ENCODE measurements around the gene USP34. TPM values are rescaled to one million over a fixed set of nuclear protein-coding genes. Genes with fewer than 3 reads are reported as not detected.

Gene USP34
- total and polyA plus RNA-seq, 7 experiments from 2014 or later: 15.3 to 186 (median 164) TPM

- Mint-ChIP-seq H3K27me3 (no peaks in the 10 kb centered on the region), H3K9me3 (peaks cover 0 to 4% (median 0%) of the 10 kb centered on the region in 11 donors), H3K36me3 (peaks cover 6 to 47% (median 34%) of the 10 kb centered on the region in 5 donors), H3K4me1 (peaks cover 23 to 79% (median 73%) of the 10 kb centered on the region in 7 donors), H3K27ac (no peak overlapping the region), H3K4me3 (no peak overlapping the region)
- ChIA-PET CTCF (no interaction called here), POLR2A (no interaction called here)
- ATAC-seq (no peak), DNase-seq (no peak)
- H3K36me3 ChIP-seq (ENCODE audit: control insufficient read depth in 2 of 3, insufficient read depth in 3 of 3, low read length in 3 of 3): peaks cover 0 to 13% (median 5%) of the 10 kb centered on the region in 3 experiments
- H3K4me1 ChIP-seq (ENCODE audit: control insufficient read depth in 2 of 2, insufficient read depth in 2 of 2, low read length in 2 of 2): peaks cover 0 to 3% of the 10 kb centered on the region in 2 donors
- H3K9me3 ChIP-seq (ENCODE audit: control insufficient read depth in 2 of 3, low read length in 3 of 3): no peaks in the 10 kb centered on the region
- intact Hi-C loops (cut with micrococcal nuclease): no loop called here
- H3K4me3 ChIP-seq (ENCODE audit: low read length): no peak overlapping the region
- H3K27ac ChIP-seq (ENCODE audit: low read depth, low read length): no peak overlapping the region
- H3K27me3 ChIP-seq (ENCODE audit: control insufficient read depth in 2 of 2, insufficient read depth in 2 of 2, low read length in 2 of 2): no peaks in the 10 kb centered on the region
Observed at GRCh38 chr2:61362873-61363272, 108.0 kb downstream of the USP34 start.

DNA sequence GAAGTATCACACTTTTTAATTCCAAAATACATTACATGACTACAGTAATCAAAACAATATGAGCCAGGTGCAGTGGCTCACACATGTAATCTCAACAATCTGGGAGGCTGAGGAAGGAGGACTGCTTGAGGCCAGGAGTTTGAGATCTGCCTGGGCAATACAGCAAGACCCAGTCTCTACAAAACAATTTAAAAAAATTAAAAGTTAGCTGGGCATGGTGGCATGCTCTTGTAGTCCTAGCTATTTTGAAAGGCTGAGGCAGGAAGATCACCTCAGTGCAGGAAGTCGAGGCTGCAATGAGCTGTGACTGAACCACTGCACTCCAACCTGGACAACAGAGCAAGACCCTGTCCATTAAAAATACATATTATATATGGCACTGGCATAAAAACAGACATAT is 109.8 kb downstream of the USP34 start:
- Histone ChIP-seq H3K27ac (ENCODE audit: low read depth, low read length) (no peak overlapping the region), H3K4me3 (ENCODE audit: low read length) (no peak overlapping the region), H3K36me3 (ENCODE audit: control insufficient read depth in 2 of 3, insufficient read depth in 3 of 3, low read length in 3 of 3) (peaks cover 0 to under 1% (median 0%) of the 10 kb centered on the region in 3 experiments), H3K9me3 (ENCODE audit: control insufficient read depth in 2 of 3, low read length in 3 of 3) (no peaks in the 10 kb centered on the region), H3K27me3 (ENCODE audit: control insufficient read depth in 2 of 2, insufficient read depth in 2 of 2, low read length in 2 of 2) (no peaks in the 10 kb centered on the region), H3K4me1 (ENCODE audit: control insufficient read depth in 2 of 2, insufficient read depth in 2 of 2, low read length in 2 of 2) (peaks cover 0 to 3% of the 10 kb centered on the region in 2 donors)
- ChIA-PET CTCF (interaction anchor here (0.6 to 0.7 kb wide), 2 partner anchors 58 to 106 kb away, joined by 3 to 5 read pairs; no protein-coding TSS in a partner anchor), POLR2A (no interaction called here)
- H3K27ac Mint-ChIP-seq: peak overlapping the region in 2 of 9 donors; percentile 47 to 55
- peak overlapping the region in 1 of 10 donors; percentile 8 for H3K4me3 Mint-ChIP-seq
- H3K27me3 Mint-ChIP-seq: no peaks in the 10 kb centered on the region
- peaks cover 31 to 83% (median 70%) of the 10 kb centered on the region in 7 donors for H3K4me1 Mint-ChIP-seq
- DNase-seq (no peak), ATAC-seq (no peak)
- intact Hi-C loops (cut with micrococcal nuclease): no loop called here
- H3K36me3 Mint-ChIP-seq: peaks cover 6 to 54% (median 37%) of the 10 kb centered on the region in 5 donors
- H3K9me3 Mint-ChIP-seq: peaks cover 0 to 4% (median 0%) of the 10 kb centered on the region in 11 donors

DNA sequence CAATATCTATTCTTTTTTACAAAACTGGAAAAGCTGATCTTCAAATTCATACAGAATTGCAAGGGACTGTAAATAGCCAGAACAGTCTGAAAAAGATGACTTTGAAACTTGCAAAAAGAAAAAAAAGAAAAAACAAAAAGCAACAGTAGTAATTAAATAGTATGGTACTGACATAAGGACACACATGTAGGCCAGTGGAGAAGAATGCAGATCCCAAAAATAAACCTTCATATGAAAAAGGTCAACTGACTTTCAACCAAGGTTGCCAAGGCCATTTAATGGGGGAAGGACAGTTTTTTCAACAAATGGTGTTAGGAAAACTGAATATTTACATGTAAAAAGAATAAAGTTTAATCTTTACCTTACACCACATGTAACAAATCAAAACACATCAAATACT is 111.8 kb downstream of the USP34 start:
- Histone ChIP-seq H3K36me3 (ENCODE audit: control insufficient read depth in 2 of 3, insufficient read depth in 3 of 3, low read length in 3 of 3) (peaks cover 0 to 10% (median 0%) of the 10 kb centered on the region in 3 experiments), H3K4me1 (ENCODE audit: control insufficient read depth in 2 of 2, insufficient read depth in 2 of 2, low read length in 2 of 2) (peaks cover 0 to 3% of the 10 kb centered on the region in 2 donors), H3K4me3 (ENCODE audit: low read length) (no peak overlapping the region), H3K9me3 (ENCODE audit: control insufficient read depth in 2 of 3, low read length in 3 of 3) (peaks cover 0 to 7% (median 0%) of the 10 kb centered on the region in 3 experiments), H3K27ac (ENCODE audit: low read depth, low read length) (no peak overlapping the region), H3K27me3 (ENCODE audit: control insufficient read depth in 2 of 2, insufficient read depth in 2 of 2, low read length in 2 of 2) (no peaks in the 10 kb centered on the region)
- ChIA-PET CTCF (no interaction called here), POLR2A (interaction anchor here (0.5 kb wide), 1 partner anchor 70 kb away, joined by 4 read pairs; no protein-coding TSS in a partner anchor)
- intact Hi-C loops (cut with micrococcal nuclease): loop anchor here in 1 of 2 donors (2.0 kb wide), 1 partner anchor 14 kb away; no protein-coding TSS in a partner anchor
- Mint-ChIP-seq H3K9me3 (peaks cover 0 to 11% (median 1%) of the 10 kb centered on the region in 11 donors), H3K4me3 (peak overlapping the region in 2 of 10 donors; percentile 10 to 51), H3K27ac (no peak overlapping the region), H3K36me3 (peaks cover 13 to 72% (median 54%) of the 10 kb centered on the region in 5 donors), H3K27me3 (no peaks in the 10 kb centered on the region), H3K4me1 (peaks cover 25 to 77% (median 71%) of the 10 kb centered on the region in 7 donors)
- DNase-seq: no peak
- ATAC-seq: no peak

DNA sequence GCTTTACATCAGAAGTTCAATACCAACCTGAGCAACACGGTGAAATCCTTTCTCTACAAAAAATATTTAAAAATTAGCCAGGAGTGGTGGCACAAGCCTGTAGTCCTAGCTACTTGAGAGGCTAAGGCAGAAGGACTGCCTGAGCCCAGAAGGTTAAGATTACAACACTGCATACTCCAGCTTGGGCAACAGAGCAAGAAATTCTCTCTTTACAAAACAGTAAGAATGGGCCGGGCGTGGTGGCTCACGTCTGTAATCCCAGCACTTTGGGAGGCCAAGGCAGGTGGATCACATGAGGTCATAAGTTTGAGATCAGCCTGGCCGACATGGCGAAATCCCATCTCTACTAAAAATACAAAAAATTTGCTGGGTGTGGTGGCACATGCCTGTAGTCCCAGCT is 113.2 kb downstream of the USP34 start:
- no peaks in the 10 kb centered on the region for H3K27me3 ChIP-seq (ENCODE audit: control insufficient read depth in 2 of 2, insufficient read depth in 2 of 2, low read length in 2 of 2)
- peaks cover 0 to 3% of the 10 kb centered on the region in 2 donors for H3K4me1 ChIP-seq (ENCODE audit: control insufficient read depth in 2 of 2, insufficient read depth in 2 of 2, low read length in 2 of 2)
- H3K36me3 Mint-ChIP-seq: peaks cover 15 to 71% (median 55%) of the 10 kb centered on the region in 5 donors
- POLR2A ChIA-PET: interaction anchor here (0.9 kb wide), 1 partner anchor 181 kb away, joined by 3 read pairs; the partner anchor contains the start of gene XPO1
- ATAC-seq (no peak), DNase-seq (no peak)
- H3K4me3 ChIP-seq (ENCODE audit: low read length): no peak overlapping the region
- peaks cover 0 to 20% (median 7%) of the 10 kb centered on the region in 11 donors for H3K9me3 Mint-ChIP-seq
- no peak overlapping the region for H3K27ac ChIP-seq (ENCODE audit: low read depth, low read length)
- peaks cover 27 to 73% (median 68%) of the 10 kb centered on the region in 7 donors for H3K4me1 Mint-ChIP-seq
- no peak overlapping the region for H3K4me3 Mint-ChIP-seq
- H3K9me3 ChIP-seq (ENCODE audit: control insufficient read depth in 2 of 3, low read length in 3 of 3): peaks cover 0 to 11% (median 0%) of the 10 kb centered on the region in 3 experiments
- H3K36me3 ChIP-seq (ENCODE audit: control insufficient read depth in 2 of 3, insufficient read depth in 3 of 3, low read length in 3 of 3): peaks cover 0 to 17% (median 0%) of the 10 kb centered on the region in 3 experiments
- no peaks in the 10 kb centered on the region for H3K27me3 Mint-ChIP-seq
- CTCF ChIA-PET: interaction anchor here (0.6 kb wide), 1 partner anchor 436 kb away, joined by 3 read pairs; no protein-coding TSS in a partner anchor
- peak overlapping the region in 4 of 9 donors; percentile 28 to 72 (median 56) for H3K27ac Mint-ChIP-seq
- intact Hi-C loops (cut with micrococcal nuclease): loop anchor here in 1 of 2 donors (2.0 kb wide), 1 partner anchor 13 kb away; no protein-coding TSS in a partner anchor

DNA sequence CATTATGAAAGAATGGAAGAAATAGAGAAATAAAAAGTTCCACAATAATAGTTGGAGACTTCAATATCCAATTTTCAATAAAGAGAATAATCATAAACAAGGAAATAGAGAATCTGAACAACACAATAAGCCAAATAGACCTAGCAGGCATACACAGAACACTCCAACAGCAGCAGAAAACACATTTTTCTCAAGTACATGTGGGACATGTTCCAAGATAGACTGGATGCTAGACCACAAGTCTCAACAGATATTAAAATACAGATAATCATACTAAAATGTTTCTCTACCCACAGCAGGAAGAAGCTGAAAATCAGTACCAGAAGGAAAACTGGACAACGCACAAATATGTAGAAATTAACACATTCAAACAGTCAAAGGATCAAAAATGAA is 113.9 kb downstream of the USP34 start:
- Mint-ChIP-seq H3K4me3 (peak overlapping the region in 3 of 10 donors; percentile 16 to 39 (median 37)), H3K9me3 (peaks cover 0 to 21% (median 7%) of the 10 kb centered on the region in 11 donors), H3K27me3 (no peaks in the 10 kb centered on the region), H3K4me1 (peaks cover 23 to 71% (median 65%) of the 10 kb centered on the region in 7 donors), H3K27ac (peak overlapping the region in 2 of 9 donors; percentile 46 to 66), H3K36me3 (peaks cover 17 to 68% (median 52%) of the 10 kb centered on the region in 5 donors)
- Histone ChIP-seq H3K27me3 (ENCODE audit: control insufficient read depth in 2 of 2, insufficient read depth in 2 of 2, low read length in 2 of 2) (no peaks in the 10 kb centered on the region), H3K36me3 (ENCODE audit: control insufficient read depth in 2 of 3, insufficient read depth in 3 of 3, low read length in 3 of 3) (peaks cover 0 to 17% (median 0%) of the 10 kb centered on the region in 3 experiments), H3K4me3 (ENCODE audit: low read length) (no peak overlapping the region), H3K9me3 (ENCODE audit: control insufficient read depth in 2 of 3, low read length in 3 of 3) (peaks cover 0 to 11% (median 0%) of the 10 kb centered on the region in 3 experiments), H3K27ac (ENCODE audit: low read depth, low read length) (no peak overlapping the region), H3K4me1 (ENCODE audit: control insufficient read depth in 2 of 2, insufficient read depth in 2 of 2, low read length in 2 of 2) (no peaks in the 10 kb centered on the region)
- no peak for ATAC-seq
- intact Hi-C loops (cut with micrococcal nuclease): no loop called here
- ChIA-PET POLR2A (no interaction called here), CTCF (no interaction called here)
- no peak for DNase-seq

DNA sequence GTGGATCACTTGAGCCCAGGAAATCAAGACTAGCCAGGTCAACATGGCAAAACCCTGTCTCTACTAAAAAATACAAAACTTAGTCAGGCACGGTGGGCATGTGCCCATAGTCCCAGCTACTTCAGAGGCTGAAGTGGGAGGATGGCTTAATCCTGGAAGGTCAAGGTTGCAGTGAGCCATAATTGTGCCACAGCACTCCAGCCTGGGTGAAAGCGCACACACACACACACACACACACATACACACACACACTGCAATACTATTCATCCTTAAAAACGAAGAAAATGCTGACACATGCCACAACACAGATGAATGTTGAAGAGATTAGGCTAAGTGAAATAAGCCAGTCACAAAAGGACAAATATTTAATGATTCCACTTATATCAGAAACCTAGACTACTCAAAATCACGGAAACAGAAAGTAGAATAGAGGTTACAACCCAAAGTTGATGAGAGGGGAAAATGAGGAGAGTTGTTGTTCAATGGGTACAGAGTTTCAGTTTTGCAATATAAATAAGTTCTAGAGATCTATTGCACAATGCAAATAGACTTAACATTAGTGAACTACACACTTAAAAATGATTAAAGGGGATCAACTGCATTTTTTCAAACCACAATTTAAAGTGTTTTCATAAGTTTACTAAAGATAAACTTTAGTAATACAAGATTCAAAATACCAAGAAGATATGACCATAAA is 114.5 kb downstream of the USP34 start:
- no peaks in the 10 kb centered on the region for H3K27me3 ChIP-seq (ENCODE audit: control insufficient read depth in 2 of 2, insufficient read depth in 2 of 2, low read length in 2 of 2)
- no peak overlapping the region for H3K27ac ChIP-seq (ENCODE audit: low read depth, low read length)
- peaks cover 20 to 67% (median 62%) of the 10 kb centered on the region in 7 donors for H3K4me1 Mint-ChIP-seq
- no peaks in the 10 kb centered on the region for H3K27me3 Mint-ChIP-seq
- peak overlapping the region in 3 of 9 donors; percentile 46 to 67 (median 66) for H3K27ac Mint-ChIP-seq
- ChIA-PET POLR2A (no interaction called here), CTCF (no interaction called here)
- peaks cover 0 to 21% (median 7%) of the 10 kb centered on the region in 11 donors for H3K9me3 Mint-ChIP-seq
- ATAC-seq (no peak), DNase-seq (no peak)
- peaks cover 0 to 17% (median 0%) of the 10 kb centered on the region in 3 experiments for H3K36me3 ChIP-seq (ENCODE audit: control insufficient read depth in 2 of 3, insufficient read depth in 3 of 3, low read length in 3 of 3)
- intact Hi-C loops (cut with micrococcal nuclease): no loop called here
- peak overlapping the region in 2 of 10 donors; percentile 17 to 39 for H3K4me3 Mint-ChIP-seq
- H3K36me3 Mint-ChIP-seq: peaks cover 17 to 65% (median 52%) of the 10 kb centered on the region in 5 donors
- H3K9me3 ChIP-seq (ENCODE audit: control insufficient read depth in 2 of 3, low read length in 3 of 3): peaks cover 0 to 11% (median 0%) of the 10 kb centered on the region in 3 experiments
- no peaks in the 10 kb centered on the region for H3K4me1 ChIP-seq (ENCODE audit: control insufficient read depth in 2 of 2, insufficient read depth in 2 of 2, low read length in 2 of 2)
- H3K4me3 ChIP-seq (ENCODE audit: low read length): no peak overlapping the region

Data from naive thymus-derived CD4-positive, alpha-beta T cell (primary cell).